ENCODE measurements around the gene NDUFS5.
"Not testable (repeated sequence)": the region's sequence is repeated elsewhere in the genome, so short reads cannot be mapped to it uniquely, and the experiment has no call there.

The NDUFS5 gene

GRCh38 chr1:39016604-39017171 is 9.5 kb upstream of the NDUFS5 start:
- DNase-seq (ENCODE audit: low read depth, low spot score): no peak

- DNase-seq (ENCODE audit: low read depth, low spot score): no peak
These were observed 8.9 kb upstream of the NDUFS5 start for GRCh38 chr1:39017266-39017665.

- not testable (repeated sequence) for DNase-seq (ENCODE audit: low read depth, low spot score)
These were observed 5.7 kb upstream of the NDUFS5 start for GRCh38 chr1:39020494-39020893.

- DNase-seq (ENCODE audit: low read depth, low spot score): no peak
These were observed 4.7 kb upstream of the NDUFS5 start for GRCh38 chr1:39021426-39021825.

GRCh38 chr1:39023140-39023539 is 3.0 kb upstream of the NDUFS5 start:
- DNase-seq (ENCODE audit: low read depth, low spot score): no peak

- no peak for DNase-seq (ENCODE audit: low read depth, low spot score)
These were observed 837 bp downstream of the NDUFS5 start for GRCh38 chr1:39026866-39027507.

GRCh38 chr1:39034114-39034654 is 8.0 kb downstream of the NDUFS5 start:
- DNase-seq (ENCODE audit: low read depth, low spot score): no peak

- no peak for DNase-seq (ENCODE audit: low read depth, low spot score)
These were observed 10.5 kb downstream of the NDUFS5 start for GRCh38 chr1:39036678-39037077.

- DNase-seq (ENCODE audit: low read depth, low spot score): no peak
These were observed 17.4 kb downstream of the NDUFS5 start for GRCh38 chr1:39043513-39043912.

- no peak for DNase-seq (ENCODE audit: low read depth, low spot score)
These were observed 18.6 kb downstream of the NDUFS5 start for GRCh38 chr1:39044762-39045161.

- no peak for DNase-seq (ENCODE audit: low read depth, low spot score)
These were observed 19.1 kb downstream of the NDUFS5 start for GRCh38 chr1:39045231-39045630.

GRCh38 chr1:39046613-39047210 is 20.6 kb downstream of the NDUFS5 start:
- DNase-seq (ENCODE audit: low read depth, low spot score): no peak

GRCh38 chr1:39047374-39048229 is 21.5 kb downstream of the NDUFS5 start:
- no peak for DNase-seq (ENCODE audit: low read depth, low spot score)

GRCh38 chr1:39048745-39049370 is 22.7 kb downstream of the NDUFS5 start:
- DNase-seq (ENCODE audit: low read depth, low spot score): no peak

- DNase-seq (ENCODE audit: low read depth, low spot score): no peak
These were observed 23.9 kb downstream of the NDUFS5 start for GRCh38 chr1:39050001-39050400.

- not testable (repeated sequence) for DNase-seq (ENCODE audit: low read depth, low spot score)
These were observed 25.2 kb downstream of the NDUFS5 start for GRCh38 chr1:39051193-39051850.

GRCh38 chr1:39051956-39052355 is 25.8 kb downstream of the NDUFS5 start:
- DNase-seq (ENCODE audit: low read depth, low spot score): peak; percentile 25

GRCh38 chr1:39055213-39055710 is 29.1 kb downstream of the NDUFS5 start:
- not testable (repeated sequence) for DNase-seq (ENCODE audit: low read depth, low spot score)

- not testable (repeated sequence) for DNase-seq (ENCODE audit: low read depth, low spot score)
These were observed 35.4 kb downstream of the NDUFS5 start for GRCh38 chr1:39061516-39061915.

- no peak for DNase-seq (ENCODE audit: low read depth, low spot score)
These were observed 35.8 kb downstream of the NDUFS5 start for GRCh38 chr1:39061951-39062350.

- no peak for DNase-seq (ENCODE audit: low read depth, low spot score)
These were observed 37.0 kb downstream of the NDUFS5 start for GRCh38 chr1:39063191-39063590.
